Thoracic aorta (tissue), 2 donors: ENCODE results near the gene ZBTB24. TPM values are rescaled to one million over a fixed set of nuclear protein-coding genes. Genes with fewer than 3 reads are reported as not detected.

ENCODE experiments used
- ATAC-seq: fragments of 150-250 bp; one replicate; pipeline ENCODE4 v1.8.0; 2017; ENCODE audit warnings: low read depth; ENCODE audit not compliant: insufficient number of reproducible peaks, low FRiP score
- DNase-seq: peaks from one replicate; pipeline ENCODE4 v3.0.0-alpha.2; 2020; ENCODE audit warnings: low spot score
- H3K27ac ChIP-seq, 2 donors: fragments of 200-600 bp; sonication (generic); 1 replicate in 1 of 2; 2 replicates in 1 of 2; pipeline ENCODE4 v1.5.1; 2016; ENCODE audit warnings: mild to moderate bottlenecking in 2 of 2, moderate library complexity in 2 of 2
- H3K27me3 ChIP-seq: fragments of 200-600 bp; sonication (generic); replicated peaks from 2 replicates; pipeline ENCODE4 v1.6.0; 2016; ENCODE audit warnings: mild to moderate bottlenecking; ENCODE audit not compliant: insufficient read depth
- H3K36me3 ChIP-seq: fragments of 200-600 bp; sonication (generic); one replicate; pipeline ENCODE4 v1.5.1; 2016
- H3K4me1 ChIP-seq, 2 donors: fragments of 200-600 bp; sonication (generic); 1 replicate in 1 of 2; 2 replicates in 1 of 2; pipeline versions ENCODE4 v1.5.1 to v1.6.0; 2016; ENCODE audit warnings: low read depth in 2 of 2, mild to moderate bottlenecking in 1 of 2; ENCODE audit not compliant: control insufficient read depth in 1 of 2
- H3K4me3 ChIP-seq: fragments of 200-600 bp; sonication (generic); 2 replicates; pipeline ENCODE4 v1.5.1; 2016; ENCODE audit warnings: mild to moderate bottlenecking
- H3K9me3 ChIP-seq: fragments of 200-600 bp; sonication (generic); 2 replicates; pipeline ENCODE4 v1.5.1; 2016
- CTCF ChIP-seq: fragments of 200-600 bp; sonication (generic); IDR thresholded peaks from one replicate; pipeline ENCODE4 v1.5.1; 2019; ENCODE audit warnings: antibody characterized with exemption
- total RNA-seq, 2 donors: library from RNA; depleted of rRNA; stranded (reverse); fragments of >200 nt; gene quantifications; one replicate each; pipeline versions ENCODE4 v1.1.0 to v1.2.3, GENCODE V29; 2016

Gene ZBTB24
- total RNA-seq, 2 donors from 2014 or later, result 3.2 to 9.5 TPM

GRCh38 chr6:109498052-109498451 is 15.0 kb upstream of the ZBTB24 start:
- DNase-seq, result no peak
- no peaks in the 10 kb centered on the region for H3K4me1 ChIP-seq
- no peak overlapping the region for H3K4me3 ChIP-seq
- no peak for TF ChIP-seq CTCF
- no peaks in the 10 kb centered on the region for H3K36me3 ChIP-seq
- ATAC-seq, result no peak
- no peaks in the 10 kb centered on the region for H3K27me3 ChIP-seq
- H3K27ac ChIP-seq, result no peak overlapping the region
- no peaks in the 10 kb centered on the region for H3K9me3 ChIP-seq

GRCh38 chr6:109496036-109496772 is 13.2 kb upstream of the ZBTB24 start:
- H3K36me3 ChIP-seq, result no peaks in the 10 kb centered on the region
- no peaks in the 10 kb centered on the region for H3K4me1 ChIP-seq
- no peaks in the 10 kb centered on the region for H3K27me3 ChIP-seq
- no peaks in the 10 kb centered on the region for H3K9me3 ChIP-seq
- no peak overlapping the region for H3K4me3 ChIP-seq
- DNase-seq (no peak), ATAC-seq (no peak)
- TF ChIP-seq CTCF, result no peak
- no peak overlapping the region for H3K27ac ChIP-seq

GRCh38 chr6:109493865-109494264 is 10.8 kb upstream of the ZBTB24 start:
- no peak overlapping the region for H3K27ac ChIP-seq
- no peak overlapping the region for H3K4me3 ChIP-seq
- H3K27me3 ChIP-seq, result no peaks in the 10 kb centered on the region
- H3K4me1 ChIP-seq, result no peaks in the 10 kb centered on the region
- TF ChIP-seq CTCF, result no peak
- no peaks in the 10 kb centered on the region for H3K9me3 ChIP-seq
- no peak for ATAC-seq
- DNase-seq, result no peak
- no peaks in the 10 kb centered on the region for H3K36me3 ChIP-seq

- DNase-seq, result no peak
- no peak overlapping the region for H3K27ac ChIP-seq
- no peak overlapping the region for H3K4me3 ChIP-seq
- no peak for TF ChIP-seq CTCF
- no peak for ATAC-seq
- no peaks in the 10 kb centered on the region for H3K9me3 ChIP-seq
- H3K27me3 ChIP-seq, result no peaks in the 10 kb centered on the region
- no peaks in the 10 kb centered on the region for H3K36me3 ChIP-seq
- no peaks in the 10 kb centered on the region for H3K4me1 ChIP-seq
Measured at GRCh38 chr6:109491207-109491938, 8.4 kb upstream of the ZBTB24 start.

- ATAC-seq (no peak), DNase-seq (no peak)
- no peaks in the 10 kb centered on the region for H3K4me1 ChIP-seq
- H3K27ac ChIP-seq, result no peak overlapping the region
- H3K9me3 ChIP-seq, result no peaks in the 10 kb centered on the region
- TF ChIP-seq CTCF, result no peak
- H3K4me3 ChIP-seq, result no peak overlapping the region
- H3K27me3 ChIP-seq, result no peaks in the 10 kb centered on the region
- H3K36me3 ChIP-seq, result no peaks in the 10 kb centered on the region
Measured at GRCh38 chr6:109490713-109491112, 7.7 kb upstream of the ZBTB24 start.
